ENCODE data around the gene ACSL5. TPM values are rescaled to one million over a fixed set of nuclear protein-coding genes. Genes with fewer than 3 reads are reported as not detected.
A peak's percentile ranks its signal among the peaks of the same experiment; 100 is the strongest.

Gene ACSL5
- total RNA-seq, 1 experiment from 2014 or later = 63.6 TPM

DNA sequence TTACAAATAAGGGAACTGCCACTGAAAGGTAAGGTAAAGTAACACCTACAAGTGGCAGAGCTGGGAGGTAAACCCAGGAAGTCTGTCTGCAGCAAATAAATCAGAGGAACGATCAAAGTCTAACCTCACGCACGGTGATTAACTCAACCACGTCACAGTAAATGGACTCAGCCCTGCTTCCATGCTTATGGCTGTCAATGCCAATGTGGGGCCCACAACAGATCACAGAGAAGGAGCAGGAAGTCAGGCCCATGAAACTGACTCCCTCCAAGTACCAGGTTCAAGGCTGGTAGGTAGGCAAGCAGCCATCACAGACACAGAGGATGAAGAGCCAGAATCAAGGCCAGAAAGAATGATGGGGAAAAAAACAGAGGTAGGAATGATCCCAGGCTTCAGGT, 38.0 kb upstream of the ACSL5 start:
- DNase-seq = no peak
- Histone ChIP-seq H3K4me1 (ENCODE audit: low read length) (peaks cover 25% of the 10 kb centered on the region), H3K27ac (ENCODE audit: low read length) (peak overlapping the region; percentile 48), H3K4me2 (ENCODE audit: low read depth, low read length, poor library complexity, severe bottlenecking) (peak overlapping the region; percentile 42), H2AFZ (ENCODE audit: low read length) (peak overlapping the region; percentile 80), H3K9ac (ENCODE audit: low read length) (0 out of 2 replicates have a peak overlapping the region, but pooled peaks have one; percentile 28), H4K20me1 (ENCODE audit: insufficient read depth, low read depth, low read length) (no peaks in the 10 kb centered on the region), H3K9me2 (replicated peaks; ENCODE audit: insufficient read depth, low read length) (no peaks in the 10 kb centered on the region), H3K36me3 (ENCODE audit: insufficient read depth, low read length) (no peaks in the 10 kb centered on the region), H3K79me2 (ENCODE audit: low read length) (no peaks in the 10 kb centered on the region), H3K4me3 (ENCODE audit: low read length) (no peak overlapping the region), H3K27me3 (ENCODE audit: low read length) (no peaks in the 10 kb centered on the region), H3K9me3 (ENCODE audit: low read length) (no peaks in the 10 kb centered on the region)

DNA sequence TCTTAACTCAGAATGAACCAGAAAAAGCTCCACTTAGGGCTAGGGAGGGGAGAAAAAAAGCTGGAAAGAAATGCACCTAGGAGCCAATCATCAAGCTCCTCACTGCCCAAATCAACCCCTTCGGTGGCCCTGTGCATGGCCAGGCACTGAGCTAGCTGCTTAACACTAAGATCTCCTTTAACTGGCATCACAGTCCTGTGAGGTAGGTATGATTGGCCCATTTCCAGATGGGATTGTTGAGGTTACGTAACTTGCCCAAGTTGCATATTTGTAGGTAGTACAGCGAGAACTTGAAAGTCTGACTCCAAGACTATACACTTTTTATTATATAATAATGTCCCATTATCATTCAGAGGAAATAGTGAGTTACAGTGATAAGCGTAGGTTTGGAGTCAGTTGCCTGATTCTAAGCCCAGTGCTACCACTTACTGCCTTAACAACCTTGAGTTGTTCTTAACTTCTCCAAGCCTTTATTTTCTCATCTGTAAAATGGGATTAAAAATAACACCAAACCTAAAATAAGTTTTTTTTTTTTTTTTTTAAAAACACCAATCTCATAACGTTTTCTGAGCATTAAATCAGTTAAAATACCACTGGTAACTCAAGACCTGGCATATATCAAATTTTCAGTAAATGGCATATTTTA, 37.2 kb upstream of the ACSL5 start:
- peaks cover 25% of the 10 kb centered on the region for H3K4me1 ChIP-seq (ENCODE audit: low read length)
- H3K27me3 ChIP-seq (ENCODE audit: low read length) = no peaks in the 10 kb centered on the region
- H2AFZ ChIP-seq (ENCODE audit: low read length) = peak overlapping the region; percentile 80; the same call in 1 of the 2 replicates
- no peaks in the 10 kb centered on the region for H4K20me1 ChIP-seq (ENCODE audit: insufficient read depth, low read depth, low read length)
- no peak overlapping the region for H3K4me2 ChIP-seq (ENCODE audit: low read depth, low read length, poor library complexity, severe bottlenecking)
- no peak overlapping the region for H3K4me3 ChIP-seq (ENCODE audit: low read length)
- no peaks in the 10 kb centered on the region for H3K36me3 ChIP-seq (ENCODE audit: insufficient read depth, low read length)
- H3K27ac ChIP-seq (ENCODE audit: low read length) = no peak overlapping the region
- no peaks in the 10 kb centered on the region for H3K79me2 ChIP-seq (ENCODE audit: low read length)
- H3K9ac ChIP-seq (ENCODE audit: low read length) = no peak overlapping the region
- H3K9me2 ChIP-seq (replicated peaks; ENCODE audit: insufficient read depth, low read length) = no peaks in the 10 kb centered on the region
- H3K9me3 ChIP-seq (ENCODE audit: low read length) = no peaks in the 10 kb centered on the region
- no peak for DNase-seq

- Histone ChIP-seq H4K20me1 (ENCODE audit: insufficient read depth, low read depth, low read length) (no peaks in the 10 kb centered on the region), H3K36me3 (ENCODE audit: insufficient read depth, low read length) (no peaks in the 10 kb centered on the region)
Observed at GRCh38 chr10:112338957-112339356, 35.0 kb upstream of the ACSL5 start.

DNA sequence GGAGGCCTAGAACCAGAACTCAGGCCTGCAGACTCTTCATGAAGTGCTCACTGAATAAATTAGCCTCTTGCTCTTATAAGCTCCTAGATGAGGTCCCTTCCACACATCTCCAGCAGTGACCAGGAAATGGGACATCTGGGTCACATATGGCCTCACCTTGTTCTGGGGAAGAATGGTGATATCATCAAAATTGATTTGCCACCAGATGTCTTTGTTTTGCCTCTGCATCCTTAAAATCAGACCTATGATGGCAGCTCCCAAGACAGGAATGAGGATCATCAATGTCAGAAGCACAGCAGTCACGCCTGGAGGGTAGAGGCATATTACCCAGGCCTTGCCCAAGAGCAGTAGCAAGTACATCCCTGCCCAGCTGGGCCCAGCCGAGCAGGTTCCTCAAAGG, 33.3 kb upstream of the ACSL5 start:
- H3K79me2 ChIP-seq (ENCODE audit: low read length) = no peaks in the 10 kb centered on the region
- no peak overlapping the region for H3K9ac ChIP-seq (ENCODE audit: low read length)
- H2AFZ ChIP-seq (ENCODE audit: low read length) = no peak overlapping the region
- no peak for DNase-seq
- no peaks in the 10 kb centered on the region for H3K9me3 ChIP-seq (ENCODE audit: low read length)
- H3K4me2 ChIP-seq (ENCODE audit: low read depth, low read length, poor library complexity, severe bottlenecking) = no peak overlapping the region
- peaks cover 12% of the 10 kb centered on the region for H3K4me1 ChIP-seq (ENCODE audit: low read length)
- no peaks in the 10 kb centered on the region for H3K9me2 ChIP-seq (replicated peaks; ENCODE audit: insufficient read depth, low read length)
- no peak overlapping the region for H3K27ac ChIP-seq (ENCODE audit: low read length)
- H3K36me3 ChIP-seq (ENCODE audit: insufficient read depth, low read length) = no peaks in the 10 kb centered on the region
- no peaks in the 10 kb centered on the region for H4K20me1 ChIP-seq (ENCODE audit: insufficient read depth, low read depth, low read length)
- no peaks in the 10 kb centered on the region for H3K27me3 ChIP-seq (ENCODE audit: low read length)
- H3K4me3 ChIP-seq (ENCODE audit: low read length) = no peak overlapping the region

More at GRCh38 chr10:112338957-112339356, 35.0 kb upstream of the ACSL5 start:
- Histone ChIP-seq H3K9me2 (replicated peaks; ENCODE audit: insufficient read depth, low read length) (no peaks in the 10 kb centered on the region), H3K27ac (ENCODE audit: low read length) (no peak overlapping the region), H3K79me2 (ENCODE audit: low read length) (no peaks in the 10 kb centered on the region), H3K27me3 (ENCODE audit: low read length) (no peaks in the 10 kb centered on the region), H3K9ac (ENCODE audit: low read length) (no peak overlapping the region), H3K9me3 (ENCODE audit: low read length) (no peaks in the 10 kb centered on the region), H3K4me3 (ENCODE audit: low read length) (no peak overlapping the region), H3K4me1 (ENCODE audit: low read length) (peaks cover 25% of the 10 kb centered on the region), H3K4me2 (ENCODE audit: low read depth, low read length, poor library complexity, severe bottlenecking) (no peak overlapping the region), H2AFZ (ENCODE audit: low read length) (0 out of 2 replicates have a peak overlapping the region, but pooled peaks have one; percentile 50)
- peak; percentile 50 for DNase-seq

DNA sequence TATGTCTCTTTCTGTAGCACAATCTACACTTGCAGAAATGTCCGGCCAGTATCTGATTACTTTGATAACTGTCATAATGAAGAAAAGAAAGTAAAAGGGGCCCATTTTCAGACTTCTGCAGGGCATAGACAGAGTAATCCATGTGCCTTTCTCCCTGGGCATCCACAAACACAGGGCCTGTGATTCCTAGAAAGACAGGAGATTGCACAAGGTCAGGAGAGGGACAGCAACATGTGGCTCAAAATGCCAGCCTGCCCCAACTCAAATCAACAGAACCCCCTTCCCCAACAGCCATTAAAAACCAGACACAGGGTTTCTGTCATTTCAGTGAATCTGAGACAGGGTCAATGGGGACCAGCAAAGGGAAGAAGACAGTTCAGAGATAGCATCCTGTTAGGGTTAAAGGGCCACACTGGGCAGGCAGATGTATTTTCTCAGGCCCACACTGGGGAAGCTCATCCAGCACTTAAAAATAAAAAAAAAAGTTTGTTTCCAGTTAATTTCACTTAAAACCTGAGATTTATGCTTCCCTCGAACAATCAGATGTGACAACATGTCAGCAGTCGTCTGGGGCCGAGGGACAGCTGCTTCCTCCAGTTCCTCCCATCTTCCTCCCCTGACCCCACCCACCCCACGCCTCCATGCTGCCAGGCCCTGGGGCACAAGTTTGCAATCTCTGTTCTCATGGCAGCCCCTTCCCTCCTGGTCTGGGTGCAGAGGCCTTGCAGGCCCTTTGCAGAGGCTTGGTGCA, 30.7 kb upstream of the ACSL5 start:
- H3K4me2 ChIP-seq (ENCODE audit: low read depth, low read length, poor library complexity, severe bottlenecking) = no peak overlapping the region
- no peaks in the 10 kb centered on the region for H4K20me1 ChIP-seq (ENCODE audit: insufficient read depth, low read depth, low read length)
- no peaks in the 10 kb centered on the region for H3K9me3 ChIP-seq (ENCODE audit: low read length)
- H3K27me3 ChIP-seq (ENCODE audit: low read length) = no peaks in the 10 kb centered on the region
- H3K9me2 ChIP-seq (replicated peaks; ENCODE audit: insufficient read depth, low read length) = no peaks in the 10 kb centered on the region
- H3K36me3 ChIP-seq (ENCODE audit: insufficient read depth, low read length) = no peaks in the 10 kb centered on the region
- H3K9ac ChIP-seq (ENCODE audit: low read length) = no peak overlapping the region
- H2AFZ ChIP-seq (ENCODE audit: low read length) = no peak overlapping the region
- no peak for DNase-seq
- H3K4me3 ChIP-seq (ENCODE audit: low read length) = no peak overlapping the region
- H3K4me1 ChIP-seq (ENCODE audit: low read length) = peaks cover 11% of the 10 kb centered on the region
- no peaks in the 10 kb centered on the region for H3K79me2 ChIP-seq (ENCODE audit: low read length)
- no peak overlapping the region for H3K27ac ChIP-seq (ENCODE audit: low read length)

- no peaks in the 10 kb centered on the region for H3K9me2 ChIP-seq (replicated peaks; ENCODE audit: insufficient read depth, low read length)
- no peak overlapping the region for H3K4me3 ChIP-seq (ENCODE audit: low read length)
- H3K9ac ChIP-seq (ENCODE audit: low read length) = no peak overlapping the region
- H3K36me3 ChIP-seq (ENCODE audit: insufficient read depth, low read length) = no peaks in the 10 kb centered on the region
- no peak overlapping the region for H3K4me2 ChIP-seq (ENCODE audit: low read depth, low read length, poor library complexity, severe bottlenecking)
- H2AFZ ChIP-seq (ENCODE audit: low read length) = no peak overlapping the region
- no peak overlapping the region for H3K27ac ChIP-seq (ENCODE audit: low read length)
- no peak for DNase-seq
- no peaks in the 10 kb centered on the region for H3K9me3 ChIP-seq (ENCODE audit: low read length)
- no peaks in the 10 kb centered on the region for H4K20me1 ChIP-seq (ENCODE audit: insufficient read depth, low read depth, low read length)
- no peaks in the 10 kb centered on the region for H3K27me3 ChIP-seq (ENCODE audit: low read length)
- H3K79me2 ChIP-seq (ENCODE audit: low read length) = no peaks in the 10 kb centered on the region
- peaks cover 6% of the 10 kb centered on the region for H3K4me1 ChIP-seq (ENCODE audit: low read length)
Observed at GRCh38 chr10:112344261-112344660, 29.7 kb upstream of the ACSL5 start.

DNA sequence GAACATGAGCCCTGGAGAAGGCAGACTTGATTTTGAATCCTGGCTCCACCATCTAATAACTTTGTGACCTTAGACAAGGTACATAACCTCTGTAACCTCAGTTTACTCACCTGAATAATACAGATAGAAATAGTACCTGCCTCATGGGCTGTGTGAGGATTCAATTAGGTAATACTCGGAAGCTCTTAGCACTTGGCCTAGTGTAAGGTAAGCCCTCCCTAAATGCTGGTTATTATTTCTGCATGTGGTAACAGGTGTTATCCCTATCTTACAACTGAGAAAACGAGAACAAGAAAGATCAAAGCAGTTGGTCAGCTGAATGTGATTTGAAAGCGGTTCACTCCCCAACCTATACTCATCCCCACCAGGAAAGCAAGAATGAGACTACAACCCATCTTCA, 28.7 kb upstream of the ACSL5 start:
- H4K20me1 ChIP-seq (ENCODE audit: insufficient read depth, low read depth, low read length) = no peaks in the 10 kb centered on the region
- H3K27me3 ChIP-seq (ENCODE audit: low read length) = no peaks in the 10 kb centered on the region
- H3K36me3 ChIP-seq (ENCODE audit: insufficient read depth, low read length) = no peaks in the 10 kb centered on the region
- H3K9ac ChIP-seq (ENCODE audit: low read length) = no peak overlapping the region
- H3K79me2 ChIP-seq (ENCODE audit: low read length) = no peaks in the 10 kb centered on the region
- H3K4me3 ChIP-seq (ENCODE audit: low read length) = no peak overlapping the region
- H2AFZ ChIP-seq (ENCODE audit: low read length) = no peak overlapping the region
- H3K9me3 ChIP-seq (ENCODE audit: low read length) = no peaks in the 10 kb centered on the region
- no peak for DNase-seq
- H3K4me2 ChIP-seq (ENCODE audit: low read depth, low read length, poor library complexity, severe bottlenecking) = no peak overlapping the region
- no peaks in the 10 kb centered on the region for H3K9me2 ChIP-seq (replicated peaks; ENCODE audit: insufficient read depth, low read length)
- H3K27ac ChIP-seq (ENCODE audit: low read length) = no peak overlapping the region
- peaks cover 6% of the 10 kb centered on the region for H3K4me1 ChIP-seq (ENCODE audit: low read length)

DNA sequence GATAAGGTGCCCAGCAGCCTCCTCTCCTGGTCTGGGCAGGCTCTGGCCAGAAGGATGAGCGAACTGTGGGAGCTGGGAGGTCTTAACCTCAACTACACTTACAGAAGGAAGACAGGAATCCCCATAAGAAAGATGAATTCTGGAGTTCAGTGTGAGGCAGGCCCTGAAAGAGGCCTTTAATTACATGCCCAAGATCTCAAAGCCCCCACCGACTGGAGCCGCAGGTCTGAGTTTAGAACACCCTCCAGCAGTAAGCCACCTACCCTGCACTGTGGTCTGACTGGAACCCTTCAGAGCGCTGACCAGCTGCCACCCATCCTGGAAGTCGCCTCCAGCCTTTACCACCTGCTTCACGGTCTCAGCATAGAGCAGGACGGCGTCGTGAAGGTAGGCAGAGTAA, 28.2 kb upstream of the ACSL5 start:
- Histone ChIP-seq H4K20me1 (ENCODE audit: insufficient read depth, low read depth, low read length) (no peaks in the 10 kb centered on the region), H3K9ac (ENCODE audit: low read length) (no peak overlapping the region), H3K4me1 (ENCODE audit: low read length) (peaks cover 6% of the 10 kb centered on the region), H3K79me2 (ENCODE audit: low read length) (no peaks in the 10 kb centered on the region), H3K4me3 (ENCODE audit: low read length) (no peak overlapping the region), H3K4me2 (ENCODE audit: low read depth, low read length, poor library complexity, severe bottlenecking) (no peak overlapping the region), H3K36me3 (ENCODE audit: insufficient read depth, low read length) (no peaks in the 10 kb centered on the region), H3K9me3 (ENCODE audit: low read length) (no peaks in the 10 kb centered on the region), H2AFZ (ENCODE audit: low read length) (no peak overlapping the region), H3K9me2 (replicated peaks; ENCODE audit: insufficient read depth, low read length) (no peaks in the 10 kb centered on the region), H3K27me3 (ENCODE audit: low read length) (no peaks in the 10 kb centered on the region), H3K27ac (ENCODE audit: low read length) (no peak overlapping the region)
- DNase-seq = no peak
